Suprapubic skin (tissue), 4 donors: ENCODE measurements around the gene KRT13. TPM values are rescaled to one million over a fixed set of nuclear protein-coding genes. Genes with fewer than 3 reads are reported as not detected.

Source experiments
- DNase-seq, 2 donors: peaks; one replicate each; pipeline ENCODE4 v3.0.0-alpha.2; 2019; ENCODE audit warnings: low spot score in 2 of 2
- H3K27ac ChIP-seq: fragments of 200-600 bp; sonication (generic); one replicate; pipeline ENCODE4 v1.5.1; 2019
- H3K27me3 ChIP-seq: fragments of 200-600 bp; sonication (generic); one replicate; pipeline ENCODE4 v1.5.1; 2019
- H3K36me3 ChIP-seq: fragments of 200-600 bp; sonication (generic); one replicate; pipeline ENCODE4 v1.5.1; 2019
- H3K4me1 ChIP-seq: fragments of 200-600 bp; sonication (generic); one replicate; pipeline ENCODE4 v1.5.1; 2019
- H3K4me3 ChIP-seq: fragments of 200-600 bp; sonication (generic); one replicate; pipeline ENCODE4 v1.5.1; 2019; ENCODE audit warnings: mild to moderate bottlenecking
- H3K9me3 ChIP-seq: fragments of 200-600 bp; sonication (generic); one replicate; pipeline ENCODE4 v1.5.1; 2019
- CTCF ChIP-seq, 2 donors: fragments of 200-600 bp in 1 of 2; fragments of 450-650 bp in 1 of 2; sonication (generic) in 1 of 2; IDR thresholded peaks; one replicate each; pipeline ENCODE4 v1.5.1; 2016 to 2019; ENCODE audit warnings: antibody characterized with exemption in 2 of 2, mild to moderate bottlenecking in 1 of 2, moderate library complexity in 1 of 2
- EP300 ChIP-seq: sonication (generic); formaldehyde crosslinking; IDR thresholded peaks from one replicate; pipeline ENCODE4 v1.6.1; 2017; ENCODE audit warnings: antibody characterized with exemption
- POLR2A ChIP-seq, 2 donors: fragments of 450-650 bp; IDR thresholded peaks; one replicate each; pipeline ENCODE4 v1.6.1; 2017; ENCODE audit warnings: antibody characterized with exemption in 2 of 2, mild to moderate bottlenecking in 2 of 2, moderate library complexity in 2 of 2
- POLR2AphosphoS5 ChIP-seq, 3 donors: sonication (generic); formaldehyde crosslinking; IDR thresholded peaks; one replicate each; pipeline ENCODE4 v1.6.1; 2017; ENCODE audit warnings: antibody characterized with exemption in 3 of 3
- WGBS: methylation state at CpG from one replicate; pipeline ENCODE4 v1.1.5; 2018; 5-methylcytosine and 5-hydroxymethylcytosine counted together
- total RNA-seq, 4 donors: library from RNA; depleted of rRNA; stranded (reverse); fragments of >200 nt; gene quantifications; one replicate each; pipeline ENCODE4 v1.1.0, GENCODE V29; 2016

KRT13 gene
- total RNA-seq, 4 donors from 2014 or later: 0.51 TPM; not detected in 3

- Histone ChIP-seq H3K4me3 (no peak overlapping the region), H3K4me1 (peaks cover 4% of the 10 kb centered on the region), H3K36me3 (no peaks in the 10 kb centered on the region), H3K9me3 (no peaks in the 10 kb centered on the region), H3K27me3 (peaks cover 5% of the 10 kb centered on the region), H3K27ac (no peak overlapping the region)
- no peak for TF ChIP-seq CTCF (IDR thresholded peaks at IDR 0.05)
- no peak for TF ChIP-seq POLR2AphosphoS5 (IDR thresholded peaks at IDR 0.05)
- TF ChIP-seq EP300: no peak
- TF ChIP-seq POLR2A (IDR thresholded peaks at IDR 0.05): no peak
- WGBS: 83% methylated on average over 1 of the region's 1 CpG
- no peak for DNase-seq
Observed at GRCh38 chr17:41455236-41455635, 50.2 kb downstream of the KRT13 start.

GRCh38 chr17:41453066-41453465 lies 52.3 kb downstream of the KRT13 start:
- Histone ChIP-seq H3K27me3 (no peaks in the 10 kb centered on the region), H3K4me1 (peaks cover 4% of the 10 kb centered on the region), H3K36me3 (no peaks in the 10 kb centered on the region), H3K9me3 (no peaks in the 10 kb centered on the region), H3K4me3 (no peak overlapping the region), H3K27ac (no peak overlapping the region)
- WGBS: 90% methylated on average over 3 of the region's 3 CpGs
- DNase-seq: no peak
- TF ChIP-seq POLR2AphosphoS5 (IDR thresholded peaks at IDR 0.05) (no peak), EP300 (no peak), POLR2A (IDR thresholded peaks at IDR 0.05) (no peak), CTCF (IDR thresholded peaks at IDR 0.05) (no peak)

- H3K4me1 ChIP-seq: peaks cover 1% of the 10 kb centered on the region
- WGBS: 60% methylated on average over 4 of the region's 4 CpGs
- no peak for DNase-seq
- H3K36me3 ChIP-seq: no peaks in the 10 kb centered on the region
- no peaks in the 10 kb centered on the region for H3K27me3 ChIP-seq
- TF ChIP-seq EP300 (no peak), POLR2AphosphoS5 (IDR thresholded peaks at IDR 0.05) (no peak)
- no peak overlapping the region for H3K27ac ChIP-seq
- H3K9me3 ChIP-seq: no peaks in the 10 kb centered on the region
- H3K4me3 ChIP-seq: no peak overlapping the region
Observed at GRCh38 chr17:41452281-41452680, 53.1 kb downstream of the KRT13 start.

GRCh38 chr17:41451154-41451728 lies 54.2 kb downstream of the KRT13 start:
- TF ChIP-seq POLR2AphosphoS5 (IDR thresholded peaks at IDR 0.05) (no peak), CTCF (IDR thresholded peaks at IDR 0.05) (no peak), POLR2A (IDR thresholded peaks at IDR 0.05) (no peak), EP300 (no peak)
- no peaks in the 10 kb centered on the region for H3K9me3 ChIP-seq
- 68% methylated on average over 2 of the region's 2 CpGs for WGBS
- no peaks in the 10 kb centered on the region for H3K27me3 ChIP-seq
- H3K4me3 ChIP-seq: no peak overlapping the region
- DNase-seq: no peak
- no peaks in the 10 kb centered on the region for H3K4me1 ChIP-seq
- no peak overlapping the region for H3K27ac ChIP-seq
- H3K36me3 ChIP-seq: no peaks in the 10 kb centered on the region

Other genes starting within 250 kb of the KRT13 start
- gene KRTAP9-6, start 240.2 kb downstream of the KRT13 start, total RNA-seq: 1 to 10 TPM in 1 of 4 donors, under 1 TPM in 1, not detected in 2; 0.52 to 7.1 TPM
- 10 to 100 TPM in 1 of 4 donors, 1 to 10 TPM in 1, not detected in 2; 10.0 to 20.3 TPM for gene KRTAP9-7, start 229.9 kb downstream of the KRT13 start, total RNA-seq
- 1 to 10 TPM in 2 of 4 donors, under 1 TPM in 1, not detected in 1; 0.85 to 3.4 (median 2.2) TPM for gene KRTAP29-1, start 202.8 kb downstream of the KRT13 start, total RNA-seq
- gene KRTAP16-1, start 196.3 kb downstream of the KRT13 start, total RNA-seq: 10 to 100 TPM in 1 of 4 donors, 1 to 10 TPM in 2, not detected in 1; 2.2 to 22.0 (median 4.0) TPM
- 10 to 100 TPM in 2 of 4 donors, 1 to 10 TPM in 1, not detected in 1; 8.0 to 81.5 (median 24.2) TPM for gene KRTAP17-1, start 189.9 kb downstream of the KRT13 start, total RNA-seq
- 100 to 1,000 TPM in 1 of 4 donors, 10 to 100 TPM in 1, 1 to 10 TPM in 2; 1.2 to 144 (median 8.3) TPM for gene KRT33A, start 154.8 kb downstream of the KRT13 start, total RNA-seq
- 100 to 1,000 TPM in 1 of 4 donors, 10 to 100 TPM in 2, not detected in 1; 10.7 to 194 (median 27.9) TPM for gene KRT33B, start 135.8 kb downstream of the KRT13 start, total RNA-seq
- 100 to 1,000 TPM in 1 of 4 donors, 10 to 100 TPM in 2, under 1 TPM in 1; 0.56 to 117 (median 22.2) TPM for gene KRT34, start 123.3 kb downstream of the KRT13 start, total RNA-seq
- 100 to 1,000 TPM in 1 of 4 donors, 10 to 100 TPM in 3; 38.5 to 618 (median 84.8) TPM for gene KRT31, start 108.0 kb downstream of the KRT13 start, total RNA-seq
- gene KRT37, start 81.0 kb downstream of the KRT13 start, total RNA-seq: 1 to 10 TPM in 1 of 4 donors, under 1 TPM in 1, not detected in 2; 0.53 to 7.1 TPM
- 10 to 100 TPM in 1 of 4 donors, 1 to 10 TPM in 2, not detected in 1; 1.6 to 21.6 (median 3.9) TPM for gene KRT38, start 64.6 kb downstream of the KRT13 start, total RNA-seq
- 10 to 100 TPM in 3 of 4 donors, under 1 TPM in 1; 0.40 to 71.2 (median 14.8) TPM for gene KRT32, start 38.2 kb downstream of the KRT13 start, total RNA-seq
- 100 to 1,000 TPM in 1 of 4 donors, 10 to 100 TPM in 2, 1 to 10 TPM in 1; 2.5 to 156 (median 38.8) TPM for gene KRT35, start 24.5 kb downstream of the KRT13 start, total RNA-seq
- 1 to 10 TPM in 2 of 4 donors, under 1 TPM in 1, not detected in 1; 0.79 to 3.9 (median 1.2) TPM for gene KRT36, start 15.7 kb downstream of the KRT13 start, total RNA-seq
- gene KRT15, start 13.3 kb upstream of the KRT13 start, total RNA-seq: 1,000 to 10,000 TPM in 3 of 4 donors, 100 to 1,000 TPM in 1; 690 to 2,507 (median 1,431) TPM
- 100 to 1,000 TPM; 180 to 307 (median 215) TPM for gene KRT19, start 22.7 kb upstream of the KRT13 start, total RNA-seq
- 1 to 10 TPM in 1 of 4 donors, under 1 TPM in 3; 0.68 to 1.6 (median 0.82) TPM for gene KRT9, start 66.4 kb upstream of the KRT13 start, total RNA-seq
- over 10,000 TPM in 2 of 4 donors, 1,000 to 10,000 TPM in 2; 7,400 to 12,534 (median 10,685) TPM for gene KRT14, start 81.3 kb upstream of the KRT13 start, total RNA-seq
- 100 to 1,000 TPM in 3 of 4 donors, 10 to 100 TPM in 1; 65.7 to 772 (median 341) TPM for gene KRT16, start 107.2 kb upstream of the KRT13 start, total RNA-seq
- 1,000 to 10,000 TPM in 2 of 4 donors, 100 to 1,000 TPM in 2; 434 to 2,751 (median 1,314) TPM for gene KRT17, start 119.0 kb upstream of the KRT13 start, total RNA-seq
- 100 to 1,000 TPM; 238 to 471 (median 430) TPM for gene EIF1, start 183.3 kb upstream of the KRT13 start, total RNA-seq
- not detected for gene GAST, start 206.7 kb upstream of the KRT13 start, total RNA-seq
- gene HAP1, start 229.0 kb upstream of the KRT13 start, total RNA-seq: 1 to 10 TPM; 1.0 to 9.3 (median 1.2) TPM